SK-MEL-5 (cell line): ENCODE measurements around the gene GREB1L. TPM values are rescaled to one million over a fixed set of nuclear protein-coding genes. Genes with fewer than 3 reads are reported as not detected.

Experiments
- DNase-seq: peaks from one replicate; pipeline ENCODE4 v3.0.0-alpha.2; 2016; ENCODE audit warnings: low read depth, low spot score
- in situ Hi-C: cut with HindIII; loops from 2 replicates; pipeline ENCODE4 v1.10.0; 2016; ENCODE audit warnings: low sequenced_read_pairs, high pct_unique_total_duplicates, low pct_unique_long_range_greater_than_20kb
- small RNA-seq, 2 experiments: library from RNA; depleted of rRNA; stranded (forward); fragments of <200 nt; gene quantifications; one replicate each; pipeline ENCODE3, GENCODE V24; 2014
- total RNA-seq: library from RNA; depleted of rRNA; stranded (reverse); fragments of >200 nt; shearing (Covaris generic); gene quantifications from 2 replicates; pipeline ENCODE4 v1.2.3, GENCODE V29; 2014; rRNA removed

Gene GREB1L
- total RNA-seq, 1 experiment from 2014 or later, result 0.50 TPM

GRCh38 chr18:21548647-21549046, 306.6 kb downstream of the GREB1L start:
- in situ Hi-C loops, result no loop called here
- no peak for DNase-seq

GRCh38 chr18:21550510-21550970, 308.5 kb downstream of the GREB1L start:
- DNase-seq, result no peak
- in situ Hi-C loops, result no loop called here

- in situ Hi-C loops, result no loop called here
- DNase-seq, result no peak
These were observed 315.7 kb downstream of the GREB1L start for GRCh38 chr18:21557607-21558253.

GRCh38 chr18:21559195-21559594, 317.2 kb downstream of the GREB1L start:
- in situ Hi-C loops, result no loop called here
- no peak for DNase-seq

GRCh38 chr18:21571772-21572171, 329.7 kb downstream of the GREB1L start:
- DNase-seq, result no peak
- in situ Hi-C loops, result no loop called here

Small RNAs within 50 kb of the gene (small RNA-seq; reads per million reads assigned to genes)
- 0 reads per million in 2 experiments for gene RF00603

Other genes starting within 250 kb of the GREB1L start
- gene ROCK1, start 130.4 kb upstream of the GREB1L start, total RNA-seq, result 14.3 and 17.8 TPM in 2 replicates